Hematopoietic multipotent progenitor cell (in vitro differentiated cells): ENCODE data around the gene CIBAR2. TPM values are rescaled to one million over a fixed set of nuclear protein-coding genes. Genes with fewer than 3 reads are reported as not detected.
"Not testable (repeated sequence)": the region's sequence is repeated elsewhere in the genome, so short reads cannot be mapped to it uniquely, and the experiment has no call there.

Source experiments
- DNase-seq, 3 donors: peaks; one replicate each; pipeline ENCODE4 v3.0.0-alpha.2; 2011 to 2015; ENCODE audit warnings: low read depth in 2 of 3, low spot score in 2 of 3
- total RNA-seq: library from RNA; depleted of rRNA; stranded (reverse); fragments of >200 nt; gene quantifications from one replicate; pipeline ENCODE4 v1.2.3, GENCODE V29; 2012

Gene CIBAR2
- total RNA-seq, 1 donor = not detected

DNA sequence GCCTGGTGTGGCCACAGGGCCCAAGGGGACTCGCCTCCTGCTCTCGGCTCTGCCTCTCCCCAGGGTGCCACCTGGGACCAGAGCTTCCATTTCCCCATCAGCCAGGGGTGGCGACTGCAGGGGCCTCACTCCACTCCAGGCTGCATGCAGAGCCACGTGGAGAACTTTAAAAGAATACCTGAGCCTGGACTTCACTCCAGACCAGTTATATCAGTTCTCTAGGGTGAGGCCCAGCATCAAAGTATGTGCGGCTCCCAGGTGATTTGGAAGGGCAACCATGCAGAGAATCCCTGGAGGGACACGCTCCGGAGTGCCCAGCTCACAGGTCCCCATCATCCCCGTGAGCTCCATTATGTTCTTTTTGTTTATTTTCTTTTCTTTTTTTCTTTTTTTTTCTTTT is 44.8 kb downstream of the CIBAR2 start:
- no peak for DNase-seq

DNA sequence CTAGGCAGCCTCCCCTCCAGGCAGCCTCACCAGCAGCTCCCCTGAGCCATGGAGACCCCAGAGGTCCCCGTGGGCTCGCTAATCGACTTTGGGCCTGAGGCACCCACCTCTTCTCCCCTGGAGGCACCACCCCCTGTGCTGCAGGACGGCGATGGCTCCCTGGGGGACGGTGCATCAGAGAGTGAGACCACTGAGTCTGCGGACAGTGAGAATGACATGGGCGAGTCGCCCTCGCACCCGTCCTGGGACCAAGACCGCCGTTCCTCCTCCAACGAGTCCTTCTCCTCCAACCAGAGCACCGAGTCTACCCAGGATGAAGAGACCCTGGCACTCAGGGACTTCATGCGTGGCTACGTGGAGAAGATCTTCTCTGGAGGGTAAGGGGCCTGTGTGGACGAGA is 45.2 kb downstream of the CIBAR2 start:
- DNase-seq = no peak

DNA sequence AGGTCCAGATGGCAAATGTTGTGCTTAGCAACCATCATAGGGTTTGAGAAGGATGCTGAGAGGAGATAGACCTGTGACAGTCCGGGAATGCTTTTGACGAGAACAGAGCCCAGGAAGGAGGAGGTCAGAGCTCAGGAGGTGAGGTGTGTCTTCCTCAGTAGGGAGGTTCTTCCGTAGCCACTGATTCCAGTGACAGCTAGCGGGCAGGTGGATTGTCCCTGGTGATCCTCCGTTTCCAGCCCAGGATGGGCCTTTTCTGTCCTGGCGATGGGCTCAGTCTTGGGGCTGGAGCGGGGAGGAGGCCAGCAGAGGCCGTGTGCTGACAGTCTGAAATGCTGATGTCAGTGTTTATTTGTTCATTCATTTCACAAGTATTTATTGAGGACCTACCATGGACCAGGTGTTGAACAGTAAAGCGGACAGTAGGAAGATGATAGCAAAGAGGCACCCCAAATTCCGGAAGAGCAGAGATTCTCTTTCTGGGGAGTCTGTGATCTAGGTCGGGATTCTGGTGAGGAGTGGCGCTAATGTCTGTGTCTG is 45.9 kb downstream of the CIBAR2 start:
- DNase-seq = no peak

DNA sequence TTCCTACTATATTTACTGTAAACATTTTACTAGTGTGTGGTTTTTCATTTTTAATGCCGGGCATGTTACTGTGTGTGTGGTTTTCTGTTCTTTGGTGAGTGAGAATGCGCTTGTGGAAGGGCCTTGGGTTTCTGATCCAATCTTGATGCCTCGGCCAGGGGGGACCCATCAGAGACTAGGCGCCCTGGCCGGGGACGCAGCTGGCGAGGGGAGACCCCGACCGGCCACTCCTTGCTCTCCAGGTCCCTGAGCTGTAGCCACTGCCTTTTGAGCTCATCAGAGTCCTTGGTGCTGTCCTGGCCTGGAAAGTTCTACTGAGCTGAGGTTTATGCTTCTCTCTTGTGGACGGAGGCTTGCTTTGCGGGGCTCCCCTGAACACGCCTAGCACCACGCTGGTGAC is 47.2 kb downstream of the CIBAR2 start:
- DNase-seq = no peak

DNA sequence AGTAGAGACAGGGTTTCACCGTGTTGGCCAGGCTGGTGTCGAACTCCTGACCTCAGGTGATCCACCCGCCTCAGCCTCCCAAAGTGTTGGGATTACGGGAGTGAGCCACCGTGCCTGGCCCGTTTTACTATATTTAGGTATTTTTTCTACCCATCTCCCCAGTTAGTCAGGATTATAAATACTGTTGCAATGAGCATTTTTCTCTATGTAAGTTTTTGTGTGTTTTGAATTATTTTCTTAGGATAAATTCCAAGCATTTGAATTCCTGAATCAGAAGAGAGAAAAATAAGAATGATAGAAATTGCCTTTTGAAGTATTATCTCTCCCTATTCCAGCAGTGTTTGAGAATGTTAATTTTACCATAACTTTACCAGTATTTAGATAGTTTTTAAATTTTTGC is 48.1 kb downstream of the CIBAR2 start:
- DNase-seq = no peak

DNA sequence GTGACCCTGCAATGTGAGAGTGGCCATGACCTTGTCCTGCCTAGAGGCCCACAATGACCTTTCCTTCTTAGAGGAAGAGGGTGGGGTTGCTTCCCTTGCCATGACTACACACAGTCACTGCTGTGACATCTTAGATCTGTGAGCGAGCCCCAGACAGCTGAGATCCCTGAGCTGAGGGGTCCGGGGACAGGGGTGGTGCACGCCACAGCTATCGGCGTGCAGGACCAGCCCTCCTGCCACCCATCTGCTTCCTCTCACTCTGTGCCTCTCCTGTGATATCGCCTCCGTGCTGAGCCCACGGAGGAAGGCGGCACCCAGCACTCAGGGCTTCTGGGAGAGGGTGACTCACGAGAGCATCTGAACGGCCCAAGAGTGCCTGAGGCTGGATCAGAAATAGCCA is 49.4 kb downstream of the CIBAR2 start:
- no peak for DNase-seq

DNA sequence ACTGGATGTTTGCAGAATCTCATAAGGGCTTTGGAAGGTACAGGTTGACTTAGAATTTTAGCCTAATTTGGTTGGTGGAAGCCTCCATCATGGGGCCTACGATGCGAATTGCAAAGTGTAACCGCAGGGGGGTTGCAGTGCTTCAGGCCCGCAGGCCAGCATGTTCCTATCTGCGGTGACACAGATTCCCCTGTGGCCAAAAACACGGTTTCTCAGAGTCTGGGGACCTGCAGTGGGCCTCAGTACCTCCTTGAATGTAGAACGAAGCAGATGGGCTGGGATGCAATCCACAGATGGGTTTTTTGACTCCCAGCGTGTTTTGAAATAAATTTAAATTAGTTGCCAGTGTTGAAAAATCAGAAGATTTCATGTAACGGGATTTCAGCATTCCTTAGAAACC is 49.9 kb downstream of the CIBAR2 start:
- DNase-seq = no peak

DNA sequence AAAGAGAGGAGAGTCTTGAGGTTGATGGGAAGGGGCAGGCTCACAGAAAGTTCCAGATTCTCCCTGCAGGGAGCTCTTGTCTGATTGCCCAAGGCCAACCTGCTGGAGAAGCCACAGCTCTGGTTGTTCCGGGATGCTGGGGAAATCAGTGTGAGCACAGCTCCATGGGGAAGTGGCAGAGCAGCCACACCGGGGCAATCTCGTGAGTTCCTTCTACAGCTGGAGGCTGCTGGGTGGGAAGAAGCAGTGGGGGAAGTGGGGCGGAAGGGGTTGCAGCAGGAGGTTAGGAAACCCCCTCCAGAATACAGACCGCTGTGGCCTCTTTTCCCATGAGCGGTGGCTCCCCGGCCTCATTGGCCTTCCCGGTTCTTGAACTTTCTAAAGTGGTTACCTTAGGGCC is 50.7 kb downstream of the CIBAR2 start:
- peak in 2 of 3 donors; percentile 64 to 66 for DNase-seq

DNA sequence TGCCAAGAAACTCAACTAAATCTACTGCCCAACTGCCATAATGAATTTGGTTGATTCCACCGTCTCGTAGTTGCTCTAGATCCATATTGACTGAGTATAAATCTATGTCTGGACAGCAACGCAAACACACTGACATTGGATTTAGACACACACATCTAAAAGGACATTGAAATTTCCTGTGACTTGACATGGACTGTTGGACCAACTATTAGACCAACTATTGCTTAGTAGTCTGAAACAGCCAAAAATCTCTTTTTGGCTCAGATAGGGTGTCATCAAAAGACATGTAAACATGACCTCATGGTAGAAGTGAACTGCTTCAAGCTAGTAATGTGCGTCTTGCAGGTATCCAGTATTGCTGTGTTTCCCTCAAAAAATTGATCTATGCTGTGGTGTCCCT is 53.4 kb downstream of the CIBAR2 start:
- no peak for DNase-seq

DNA sequence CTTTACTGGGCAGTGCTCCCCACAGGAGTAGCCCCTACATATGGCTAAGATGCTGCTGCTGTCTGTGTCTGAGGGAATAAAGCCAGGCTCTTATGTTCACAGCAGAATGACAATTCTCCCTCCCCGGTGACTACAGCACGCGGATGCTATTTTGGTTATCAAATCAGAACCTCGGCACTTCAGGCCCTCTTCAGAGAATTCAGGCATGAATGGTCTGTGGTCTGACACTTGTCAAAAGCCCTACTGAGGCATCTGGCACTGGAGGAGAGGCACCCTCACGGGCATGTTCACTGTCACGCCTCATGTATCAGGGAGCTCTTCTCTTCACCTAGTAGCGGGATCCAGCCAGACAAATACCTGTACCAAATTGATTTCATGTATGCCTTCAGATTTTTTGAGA is 54.3 kb downstream of the CIBAR2 start:
- DNase-seq = no peak

DNA sequence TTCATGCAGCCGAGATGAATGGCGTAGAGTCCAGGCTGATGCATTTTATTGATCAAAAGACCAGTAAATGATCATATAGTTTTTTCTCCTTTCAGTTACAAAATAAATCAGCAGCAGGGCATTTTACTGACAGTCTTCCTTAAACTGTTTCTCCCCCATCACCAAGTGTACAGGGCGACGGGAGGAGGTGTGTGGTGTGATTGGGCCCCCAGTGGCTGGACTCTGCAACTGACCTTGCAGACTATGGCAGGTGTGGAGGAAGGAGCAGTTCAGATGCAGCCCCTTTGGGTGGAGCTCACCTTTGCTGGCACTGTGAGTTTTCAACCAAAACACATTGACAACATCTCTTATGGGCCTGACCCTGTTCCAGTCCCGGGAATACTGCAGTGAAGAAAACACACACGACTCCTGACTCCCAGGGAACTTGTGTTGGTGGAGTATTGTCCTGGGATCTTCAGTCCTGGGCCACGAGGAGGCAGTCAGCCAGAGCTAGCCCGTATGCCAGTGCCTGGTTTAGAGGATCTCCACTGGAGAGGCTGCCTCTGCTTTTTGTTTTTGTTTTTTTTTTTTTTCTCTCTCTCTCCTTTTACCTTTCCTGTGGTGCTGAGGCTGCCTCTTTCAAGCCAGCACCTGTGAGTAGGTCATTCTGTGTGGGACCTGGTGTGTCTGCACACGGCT is 54.9 kb downstream of the CIBAR2 start:
- DNase-seq = no peak

DNA sequence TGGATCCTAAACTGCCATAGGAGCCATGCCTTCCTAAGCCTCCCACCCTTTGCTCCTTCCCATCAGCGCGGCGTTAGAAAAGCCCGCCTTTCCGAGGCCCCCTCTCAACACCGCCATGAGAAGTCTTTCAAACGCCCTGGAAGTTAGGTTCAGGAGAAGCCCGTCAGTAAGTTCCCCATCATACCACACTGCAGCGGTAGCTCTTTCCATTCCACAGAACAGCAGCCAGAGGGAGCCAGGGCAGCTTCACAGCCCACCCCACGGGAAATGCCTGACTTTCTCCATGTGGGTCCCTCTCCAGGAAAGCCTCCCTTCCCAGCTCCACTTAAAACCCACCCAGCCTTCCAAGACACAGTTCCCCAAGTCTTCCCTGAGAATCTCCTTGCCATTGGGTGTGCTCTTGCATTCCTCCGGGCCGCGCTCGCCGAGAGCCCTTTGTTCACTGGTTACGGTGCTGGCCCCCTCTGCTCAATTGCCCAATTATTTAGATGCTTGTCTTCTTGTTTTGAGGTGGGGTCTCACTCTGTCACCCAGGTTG is 56.0 kb downstream of the CIBAR2 start:
- peak in 1 of 3 donors; percentile 33 for DNase-seq

DNA sequence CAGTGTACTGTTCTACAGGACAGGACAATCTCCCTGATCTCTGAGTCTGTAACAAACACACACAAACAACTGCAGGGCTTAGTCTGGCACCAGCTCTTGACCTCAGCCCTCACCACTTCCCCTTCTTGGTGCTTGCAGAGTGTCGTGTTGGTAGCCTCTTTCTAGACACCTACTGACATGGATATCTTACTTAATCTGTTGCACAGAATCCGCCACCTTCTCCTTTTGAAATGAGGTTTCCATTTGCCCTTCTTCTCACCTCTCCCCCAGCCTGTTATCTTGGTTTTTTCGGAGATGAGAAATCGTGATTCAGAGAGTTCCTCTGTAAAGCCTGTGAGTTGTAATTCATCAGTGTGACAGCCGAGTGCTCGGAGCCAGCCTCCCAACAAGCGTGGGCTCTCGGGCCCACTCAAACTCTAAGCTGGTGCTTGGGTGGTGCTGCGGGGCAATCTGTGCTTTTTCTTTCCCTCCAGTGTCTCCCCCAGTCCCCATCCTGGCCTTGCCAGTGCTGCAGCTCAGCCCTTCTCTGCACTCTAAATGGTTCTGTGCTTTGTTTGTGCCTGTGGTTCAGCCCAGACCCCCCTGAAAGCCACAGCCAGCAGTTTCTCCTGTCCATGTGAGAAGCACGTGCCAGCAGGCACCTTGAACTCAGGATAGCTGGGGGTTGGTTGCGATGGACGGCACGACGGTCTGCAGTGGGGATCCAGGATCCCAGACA is 56.6 kb downstream of the CIBAR2 start:
- DNase-seq = peak; percentile 44 to 98 (median 95)

DNA sequence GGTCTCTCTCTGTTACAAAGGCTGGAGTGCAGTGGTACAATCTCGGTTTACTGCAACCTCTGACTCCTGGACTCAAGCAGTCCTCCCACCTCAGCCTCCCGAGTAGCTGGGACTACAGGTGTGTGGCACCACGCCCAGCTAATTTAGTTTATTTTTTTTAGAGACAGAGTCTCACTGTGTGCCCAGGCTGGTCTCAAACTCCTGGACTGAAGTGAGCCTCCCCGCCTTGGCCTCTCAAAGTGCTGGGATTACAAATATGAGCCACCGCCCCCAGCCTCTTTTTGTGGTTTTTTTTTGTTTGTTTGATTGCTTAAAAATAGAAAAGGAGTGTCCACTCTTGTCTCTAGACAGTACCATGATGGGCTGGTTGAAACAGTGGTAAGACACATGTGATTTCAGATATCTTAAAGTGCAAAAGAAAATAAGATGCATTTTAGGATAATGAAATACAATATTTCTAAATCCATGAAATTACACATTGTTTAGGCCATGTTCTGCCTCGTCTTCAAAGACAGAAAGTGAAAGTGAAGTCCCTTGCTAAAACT is 57.3 kb downstream of the CIBAR2 start:
- no peak for DNase-seq

DNA sequence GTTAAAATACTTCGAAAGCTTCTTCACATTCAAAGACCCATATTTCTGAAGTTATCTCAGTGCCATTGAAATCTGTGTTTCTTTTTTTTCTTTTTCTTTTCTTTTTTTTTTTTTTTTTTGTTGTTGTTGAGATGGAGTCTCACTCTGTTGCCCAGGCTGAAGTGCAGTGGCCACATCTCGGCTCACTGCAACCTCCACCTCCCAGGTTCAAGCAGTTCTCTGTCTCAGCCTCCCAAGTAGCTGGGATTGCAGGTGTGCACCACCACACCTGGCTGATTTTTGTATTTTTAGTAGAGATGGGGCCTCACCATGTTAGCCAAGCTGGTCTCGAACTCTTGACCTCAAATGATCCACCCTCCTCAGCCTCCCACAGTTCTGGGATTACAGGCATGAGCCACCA is 58.0 kb downstream of the CIBAR2 start:
- not testable (repeated sequence) for DNase-seq

DNA sequence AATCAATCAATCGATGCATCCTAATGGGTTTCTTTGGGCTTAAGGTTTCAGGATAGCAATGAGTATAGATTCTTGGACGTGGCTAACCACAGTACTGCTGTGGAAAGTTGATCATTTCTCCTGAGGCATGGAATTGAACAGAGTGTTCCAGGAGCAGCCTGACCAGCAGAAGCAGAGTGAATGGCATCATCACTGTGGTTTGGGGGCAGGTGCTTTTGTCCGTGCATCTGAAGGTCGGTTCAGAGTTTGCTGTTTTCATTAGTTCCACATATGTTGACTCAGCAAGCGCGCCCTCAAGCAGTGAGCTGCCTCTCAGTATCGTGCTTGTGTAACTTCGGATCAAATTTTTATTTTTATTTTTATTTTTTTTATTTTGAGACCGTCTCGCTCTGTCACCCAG is 59.7 kb downstream of the CIBAR2 start:
- no peak for DNase-seq

DNA sequence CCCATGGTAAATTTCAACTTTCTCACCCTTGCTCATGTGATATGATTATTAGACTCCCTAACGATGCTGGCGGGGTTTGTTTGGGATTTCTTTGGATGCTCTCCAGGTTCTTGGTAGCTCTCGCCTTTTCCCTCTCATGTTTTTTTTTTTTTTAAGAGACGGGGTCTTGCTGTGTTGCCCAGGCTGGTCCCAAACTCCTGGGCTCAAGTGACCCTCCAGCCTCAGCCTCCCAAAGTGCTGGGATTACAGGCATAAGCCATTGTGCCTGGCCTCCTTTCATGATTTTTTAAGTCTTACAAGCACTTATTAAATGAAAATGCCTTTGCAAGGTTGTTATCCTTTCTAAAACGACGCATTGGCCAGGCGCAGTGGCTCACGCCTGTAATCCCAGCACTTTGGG is 60.6 kb downstream of the CIBAR2 start:
- DNase-seq = no peak

DNA sequence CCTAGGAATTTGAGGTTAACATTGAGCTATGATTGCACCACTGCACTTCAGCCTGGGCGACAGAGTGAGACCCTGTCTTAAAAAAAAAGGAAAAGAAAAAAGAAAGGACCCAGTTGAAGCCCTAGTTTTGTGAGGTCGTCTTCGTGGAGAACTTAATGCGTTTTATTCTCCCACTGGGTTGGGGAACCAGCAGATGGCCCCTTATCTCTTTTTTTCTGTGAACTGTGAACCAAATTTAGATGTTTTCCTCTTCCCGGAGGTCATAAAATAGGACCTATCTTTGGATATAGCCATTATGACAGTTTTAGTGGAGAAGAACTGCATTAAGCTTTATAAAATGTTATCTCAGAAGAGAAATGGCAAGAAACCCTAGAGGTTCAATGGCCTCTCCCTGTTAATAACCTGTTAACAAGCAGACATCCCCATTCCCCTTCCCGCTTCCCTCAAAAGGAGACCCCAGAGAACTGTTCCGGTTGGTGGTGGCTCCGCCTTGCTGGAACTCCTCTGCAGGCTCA is 61.1 kb downstream of the CIBAR2 start:
- DNase-seq = no peak

DNA sequence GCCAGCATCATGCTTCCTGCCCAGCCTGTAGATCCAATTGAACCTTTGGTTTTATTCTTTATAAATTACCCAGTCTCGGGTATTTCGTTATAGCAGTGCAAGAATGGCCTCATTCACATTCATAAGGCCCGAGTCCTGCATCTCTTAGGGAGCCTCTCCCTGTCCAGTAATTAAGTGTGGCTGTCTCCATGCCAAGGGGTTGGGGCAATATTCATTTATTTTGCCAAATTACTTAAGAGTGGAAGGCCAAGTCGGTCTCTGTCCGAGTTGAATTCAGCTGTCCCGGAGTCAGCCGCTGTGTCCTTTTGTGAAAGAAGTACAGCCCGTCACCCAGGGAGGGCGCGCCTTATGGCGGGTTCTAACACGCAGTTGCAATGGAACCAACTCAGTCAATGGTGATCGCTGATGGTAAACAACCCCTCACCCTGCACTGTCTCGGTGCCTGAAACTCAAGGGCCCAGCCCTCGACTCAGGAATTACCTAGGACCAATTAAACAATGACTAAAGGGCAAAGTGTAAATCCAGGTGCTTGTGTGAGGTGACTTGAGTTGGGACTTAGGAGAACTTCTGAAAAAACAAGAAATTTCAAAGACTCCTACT is 62.5 kb downstream of the CIBAR2 start:
- no peak for DNase-seq

DNA sequence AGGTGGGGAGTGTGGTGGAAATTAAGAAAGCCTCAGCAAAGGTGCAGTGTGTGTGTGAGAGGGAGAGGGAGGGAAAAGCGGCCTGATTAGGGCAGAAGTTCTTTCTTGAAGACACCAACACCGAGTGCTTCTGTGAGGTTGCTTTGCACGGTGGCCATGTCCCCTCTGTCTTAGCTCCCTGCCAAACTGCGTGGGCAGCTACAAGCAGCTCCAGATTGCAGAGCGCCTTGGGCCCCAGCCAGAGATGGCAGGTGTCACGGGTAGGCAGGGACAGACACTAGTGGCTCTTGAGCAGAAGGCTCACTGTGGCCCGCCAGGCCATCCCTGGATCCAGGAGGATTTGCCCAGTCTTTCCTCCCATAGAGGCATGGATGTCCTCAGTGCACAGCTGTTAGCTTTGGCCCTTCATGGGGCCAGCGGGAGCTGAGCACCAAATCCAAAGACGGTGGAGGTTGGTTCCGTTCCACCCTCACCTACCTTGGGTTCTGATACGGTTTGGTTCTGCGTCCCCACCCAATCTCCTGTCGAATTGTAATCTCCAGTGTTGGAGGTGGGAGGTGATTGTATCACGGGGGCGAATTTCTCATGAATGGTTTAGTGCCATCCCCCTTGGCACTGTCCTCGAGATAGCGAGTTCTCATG is 63.2 kb downstream of the CIBAR2 start:
- no peak for DNase-seq
